Endodermal cell (in vitro differentiated cells): ENCODE data around the gene ADAMTS17. TPM values are rescaled to one million over a fixed set of nuclear protein-coding genes. Genes with fewer than 3 reads are reported as not detected.
A peak's percentile ranks its signal among the peaks of the same experiment; 100 is the strongest.

Experiments
- DNase-seq: peaks from one replicate; pipeline ENCODE4 v3.0.0-alpha.2; 2017
- H3K27ac ChIP-seq: 2 replicates; pipeline ENCODE4 v1.5.1; 2013; ENCODE audit warnings: mild to moderate bottlenecking, low read depth, low read length, moderate library complexity
- H3K27me3 ChIP-seq: 2 replicates; pipeline ENCODE4 v1.6.1; 2013; ENCODE audit warnings: mild to moderate bottlenecking, low read length, moderate library complexity; ENCODE audit not compliant: insufficient read depth, control insufficient read depth, poor library complexity, severe bottlenecking
- H3K36me3 ChIP-seq: 2 replicates; pipeline ENCODE4 v1.7.0; 2013; ENCODE audit warnings: mild to moderate bottlenecking, low read length, moderate library complexity; ENCODE audit not compliant: control insufficient read depth, insufficient read depth
- H3K4me1 ChIP-seq: one replicate; pipeline ENCODE4 v1.7.0; 2013; ENCODE audit warnings: low read length; ENCODE audit not compliant: control insufficient read depth, insufficient read depth
- H3K4me3 ChIP-seq: 2 replicates; pipeline ENCODE4 v1.5.1; 2013; ENCODE audit warnings: mild to moderate bottlenecking, low read length, moderate library complexity
- H3K9ac ChIP-seq: 2 replicates; pipeline ENCODE4 v1.6.1; 2013; ENCODE audit warnings: mild to moderate bottlenecking, low read length, moderate library complexity; ENCODE audit not compliant: poor library complexity, severe bottlenecking; ENCODE audit errors: extremely low read depth
- H3K9me3 ChIP-seq: 2 replicates; pipeline ENCODE4 v1.6.1; 2013; ENCODE audit warnings: mild to moderate bottlenecking, low read length, moderate library complexity; ENCODE audit not compliant: control insufficient read depth
- H3K27ac Mint-ChIP-seq: 2 replicates; pipeline ENCODE4 v1.8.0; 2020; ENCODE audit warnings: mixed read lengths
- H3K27me3 Mint-ChIP-seq: 2 replicates; pipeline ENCODE4 v1.8.0; 2021; ENCODE audit warnings: mild to moderate bottlenecking, mixed read lengths; ENCODE audit not compliant: insufficient read depth
- H3K36me3 Mint-ChIP-seq: 2 replicates; pipeline ENCODE4 v1.8.0; 2020; ENCODE audit warnings: low read depth, mixed read lengths
- H3K4me1 Mint-ChIP-seq: 2 replicates; pipeline ENCODE4 v1.8.0; 2020; ENCODE audit warnings: mixed read lengths
- H3K4me3 Mint-ChIP-seq: 2 replicates; pipeline ENCODE4 v1.8.0; 2020; ENCODE audit warnings: mild to moderate bottlenecking, moderate library complexity, mixed read lengths
- H3K9me3 Mint-ChIP-seq: 2 replicates; pipeline ENCODE4 v1.8.0; 2020; ENCODE audit warnings: mild to moderate bottlenecking, mixed read lengths
- CTCF ChIP-seq: fragments of 200-600 bp; sonication (generic); conservative IDR thresholded peaks from 2 replicates; pipeline ENCODE4 v1.5.0; 2021; ENCODE audit warnings: antibody characterized with exemption, mild to moderate bottlenecking
- WGBS, 2 experiments: methylation state at CpG; one replicate each; pipeline versions ENCODE4 v1.1.5 to v1.1.7; 2013; ENCODE audit warnings: missing lambda C conversion rate in 2 of 2, mixed read lengths in 1 of 2; ENCODE audit not compliant: insufficient coverage in 1 of 2, insufficient read length in 1 of 2; 5-methylcytosine and 5-hydroxymethylcytosine counted together
- total RNA-seq, 2 donors: library from RNA; stranded (reverse); fragmentation: NEBNext Ultra II Directional in 1 of 2; extraction: Animal tissue kit (Norgen Biotek cat#: 25700) in 1 of 2; gene quantifications; 2 replicates in 1 of 2; 3 replicates in 1 of 2; pipeline ENCODE4 v1.2.1, GENCODE V29; 2021

Gene ADAMTS17
- total RNA-seq, 2 donors from 2014 or later: 0.82 to 2.3 TPM

DNA sequence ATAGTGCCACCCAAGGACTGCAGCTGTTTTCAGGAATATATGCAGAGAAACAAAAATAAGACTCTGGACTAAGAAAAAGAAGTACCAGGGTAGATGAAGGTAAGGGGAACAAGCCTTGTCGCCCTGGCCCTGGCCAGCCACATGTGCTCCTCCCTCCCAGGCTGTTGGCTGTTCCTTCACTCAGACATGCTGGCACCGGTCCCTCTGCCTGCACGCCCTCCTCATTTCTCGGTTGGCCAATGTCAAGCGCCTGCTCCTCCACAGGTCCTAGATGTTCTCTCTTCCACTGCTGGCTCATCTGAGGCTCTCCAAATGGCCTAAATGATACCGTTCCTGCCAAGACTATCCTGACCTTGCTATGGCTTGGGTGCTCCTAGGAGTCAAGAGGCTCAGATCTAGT, 320.1 kb downstream of the ADAMTS17 start:
- peaks cover 7% of the 10 kb centered on the region for H3K9me3 Mint-ChIP-seq
- H3K9me3 ChIP-seq: no peaks in the 10 kb centered on the region
- H3K36me3 Mint-ChIP-seq: peaks cover 1% of the 10 kb centered on the region
- no peak overlapping the region for H3K27ac ChIP-seq
- H3K4me3 Mint-ChIP-seq: no peak overlapping the region
- no peak overlapping the region for H3K9ac ChIP-seq
- H3K36me3 ChIP-seq: no peaks in the 10 kb centered on the region
- H3K4me3 ChIP-seq: no peak overlapping the region
- DNase-seq: peak; percentile 32
- WGBS, 2 experiments: 92 to 100% methylated on average over 4 to 6 of the region's 6 CpGs
- H3K27me3 Mint-ChIP-seq: no peaks in the 10 kb centered on the region
- H3K27ac Mint-ChIP-seq: peak overlapping the region; percentile 71
- no peaks in the 10 kb centered on the region for H3K27me3 ChIP-seq
- peaks cover 19% of the 10 kb centered on the region for H3K4me1 Mint-ChIP-seq
- H3K4me1 ChIP-seq: peaks cover 4% of the 10 kb centered on the region
- no peak for TF ChIP-seq CTCF

DNA sequence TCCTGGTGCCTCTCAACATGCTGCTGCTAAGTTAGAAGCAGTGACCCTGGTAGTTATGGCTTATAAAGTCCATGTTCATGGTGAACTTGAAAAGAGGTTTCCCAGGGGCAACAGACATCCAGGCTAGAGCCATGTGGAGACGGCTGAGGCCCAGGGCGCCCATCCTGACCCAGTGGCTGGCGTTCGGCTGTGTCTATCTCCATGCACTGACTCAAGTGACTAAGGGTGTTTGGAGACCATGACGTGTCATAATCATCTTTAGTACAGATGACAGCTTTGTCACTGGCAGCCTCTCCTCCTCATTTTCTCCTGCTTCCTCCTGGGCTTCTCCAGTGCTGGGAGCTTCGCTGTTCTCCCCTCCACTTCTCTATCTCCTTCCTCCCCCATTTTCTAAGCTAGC, 321.2 kb downstream of the ADAMTS17 start:
- TF ChIP-seq CTCF: no peak
- H3K36me3 Mint-ChIP-seq: peaks cover 1% of the 10 kb centered on the region
- Histone ChIP-seq H3K4me3 (no peak overlapping the region), H3K36me3 (no peaks in the 10 kb centered on the region), H3K27me3 (no peaks in the 10 kb centered on the region), H3K9me3 (no peaks in the 10 kb centered on the region), H3K9ac (no peak overlapping the region), H3K4me1 (peaks cover 4% of the 10 kb centered on the region), H3K27ac (no peak overlapping the region)
- 88 to 97% methylated on average over 6 of the region's 6 CpGs for WGBS, 2 experiments
- H3K4me1 Mint-ChIP-seq: peaks cover 19% of the 10 kb centered on the region
- no peak overlapping the region for H3K4me3 Mint-ChIP-seq
- no peaks in the 10 kb centered on the region for H3K27me3 Mint-ChIP-seq
- peaks cover 9% of the 10 kb centered on the region for H3K9me3 Mint-ChIP-seq
- no peak for DNase-seq
- peak overlapping the region; percentile 1 for H3K27ac Mint-ChIP-seq

DNA sequence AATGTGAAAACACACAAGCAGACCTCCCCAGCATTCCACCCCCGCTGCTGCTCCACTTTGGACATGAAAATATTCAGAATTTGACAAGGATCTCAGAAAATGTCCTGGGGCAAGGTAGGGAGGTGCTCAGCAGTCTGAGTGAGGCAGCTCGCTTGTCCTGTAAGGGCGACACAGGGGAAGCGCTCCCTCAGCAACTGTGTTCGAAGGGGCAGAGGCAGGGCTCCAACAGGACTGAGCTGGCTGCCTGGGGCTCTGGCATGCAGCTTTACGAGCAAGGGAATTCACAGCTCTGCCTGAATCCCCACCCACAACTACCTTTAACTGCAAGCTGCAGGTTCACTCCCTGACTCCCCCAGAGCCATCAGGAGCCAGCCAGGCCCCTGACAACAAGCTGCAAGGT, 321.6 kb downstream of the ADAMTS17 start:
- H3K4me1 Mint-ChIP-seq: peaks cover 19% of the 10 kb centered on the region
- Histone ChIP-seq H3K36me3 (no peaks in the 10 kb centered on the region), H3K9ac (no peak overlapping the region), H3K9me3 (no peaks in the 10 kb centered on the region), H3K27me3 (no peaks in the 10 kb centered on the region), H3K27ac (no peak overlapping the region), H3K4me3 (no peak overlapping the region), H3K4me1 (peaks cover 4% of the 10 kb centered on the region)
- peak overlapping the region; percentile 1 for H3K27ac Mint-ChIP-seq
- H3K9me3 Mint-ChIP-seq: peaks cover 9% of the 10 kb centered on the region
- H3K27me3 Mint-ChIP-seq: no peaks in the 10 kb centered on the region
- DNase-seq: peak; percentile 92
- 17 to 30% methylated on average over 2 to 6 of the region's 6 CpGs for WGBS, 2 experiments
- no peak overlapping the region for H3K4me3 Mint-ChIP-seq
- peaks cover 1% of the 10 kb centered on the region for H3K36me3 Mint-ChIP-seq
- TF ChIP-seq CTCF: no peak
